SK-N-SH treated with all-trans-retinoic acid at 6 μM for 48 hours (cell line): ENCODE measurements around the gene NIFK.

Experiments used
- ATAC-seq: fragments of 200-7000 bp; cut with Tn5 transposase; 3 replicates; pipeline ENCODE4 v1.9.1; 2020; ENCODE audit warnings: mild to moderate bottlenecking, moderate library complexity
- BACH2 ChIP-seq: fragments of 250-450 bp; sonication (Bioruptor Pico); IDR thresholded peaks from 2 replicates; pipeline ENCODE4 v1.9.0; 2021; ENCODE audit warnings: mild to moderate bottlenecking, borderline replicate concordance
- CREB5 ChIP-seq: fragments of 250-450 bp; sonication (Bioruptor Pico); IDR thresholded peaks from 2 replicates; pipeline ENCODE4 v1.5.1; 2020; ENCODE audit warnings: low read depth, mild to moderate bottlenecking, moderate library complexity
- CSDC2 ChIP-seq: fragments of 250-450 bp; sonication (Bioruptor Pico); IDR thresholded peaks from 2 replicates; pipeline ENCODE4 v1.5.0; 2020; ENCODE audit warnings: mild to moderate bottlenecking, moderate library complexity
- CSRNP3 ChIP-seq: fragments of 250-450 bp; sonication (Bioruptor Pico); IDR thresholded peaks from 2 replicates; pipeline ENCODE4 v1.5.1; 2021; ENCODE audit warnings: mild to moderate bottlenecking, moderate library complexity
- ESRRG ChIP-seq: fragments of 250-450 bp; sonication (Bioruptor Pico); IDR thresholded peaks from 2 replicates; pipeline ENCODE4 v1.6.1; 2021; ENCODE audit warnings: mild to moderate bottlenecking
- GLIS3 ChIP-seq: fragments of 250-450 bp; sonication (Bioruptor Pico); IDR thresholded peaks from 2 replicates; pipeline ENCODE4 v1.5.0; 2020; ENCODE audit warnings: mild to moderate bottlenecking, moderate library complexity
- ISL1 ChIP-seq: fragments of 250-450 bp; sonication (Bioruptor Pico); IDR thresholded peaks from 2 replicates; pipeline ENCODE4 v2.1.2; 2022; ENCODE audit warnings: mild to moderate bottlenecking, moderate library complexity
- OSR1 ChIP-seq: fragments of 250-450 bp; sonication (Bioruptor Pico); IDR thresholded peaks from 2 replicates; pipeline ENCODE4 v1.8.0; 2022; ENCODE audit warnings: moderate library complexity, mild to moderate bottlenecking, inconsistent platforms
- PATZ1 ChIP-seq: fragments of 250-450 bp; sonication (Bioruptor Pico); IDR thresholded peaks from 2 replicates; pipeline ENCODE4 v1.8.0; 2020; ENCODE audit warnings: mild to moderate bottlenecking, moderate library complexity, borderline replicate concordance
- POU6F1 ChIP-seq: fragments of 250-450 bp; sonication (Bioruptor Pico); IDR thresholded peaks from 2 replicates; pipeline ENCODE4 v1.8.0; 2021; ENCODE audit warnings: low read depth, mild to moderate bottlenecking, moderate library complexity, borderline replicate concordance
- RARB ChIP-seq: fragments of 250-450 bp; sonication (Bioruptor Pico); IDR thresholded peaks from 2 replicates; pipeline ENCODE4 v1.8.0; 2021; ENCODE audit warnings: mild to moderate bottlenecking, moderate library complexity
- SNAI2 ChIP-seq: fragments of 250-450 bp; sonication (Bioruptor Pico); IDR thresholded peaks from 2 replicates; pipeline ENCODE4 v1.5.0; 2020; ENCODE audit warnings: mild to moderate bottlenecking, moderate library complexity
- TCF4 ChIP-seq: fragments of 250-450 bp; sonication (Bioruptor Pico); IDR thresholded peaks from 2 replicates; pipeline ENCODE4 v1.8.0; 2021; ENCODE audit warnings: mild to moderate bottlenecking, moderate library complexity, borderline replicate concordance
- TOX ChIP-seq: fragments of 250-450 bp; sonication (Bioruptor Pico); IDR thresholded peaks from 2 replicates; pipeline ENCODE4 v1.8.0; 2021; ENCODE audit warnings: mild to moderate bottlenecking, moderate library complexity, borderline replicate concordance
- TSHZ2 ChIP-seq: fragments of 250-450 bp; sonication (Bioruptor Pico); IDR thresholded peaks from 2 replicates; pipeline ENCODE4 v1.5.0; 2020; ENCODE audit warnings: mild to moderate bottlenecking, moderate library complexity
- ZC3H10 ChIP-seq: fragments of 250-450 bp; sonication (Bioruptor Pico); IDR thresholded peaks from 2 replicates; pipeline ENCODE4 v1.5.1; 2021; ENCODE audit warnings: mild to moderate bottlenecking, moderate library complexity
- ZFP3 ChIP-seq: fragments of 250-450 bp; sonication (Bioruptor Pico); IDR thresholded peaks from 2 replicates; pipeline ENCODE4 v1.5.0; 2020; ENCODE audit warnings: mild to moderate bottlenecking, moderate library complexity
- ZFP30 ChIP-seq: fragments of 450-650 bp; formaldehyde crosslinking; IDR thresholded peaks from 2 replicates; pipeline ENCODE4 v1.5.0; 2022; ENCODE audit warnings: mild to moderate bottlenecking, moderate library complexity
- ZNF565 ChIP-seq: fragments of 450-650 bp; formaldehyde crosslinking; conservative IDR thresholded peaks from 2 replicates; pipeline ENCODE4 v1.5.0; 2020; ENCODE audit warnings: low read depth, mild to moderate bottlenecking, moderate library complexity
- ZNF70 ChIP-seq: fragments of 450-650 bp; formaldehyde crosslinking; IDR thresholded peaks from 2 replicates; pipeline ENCODE4 v1.5.0; 2020; ENCODE audit warnings: mild to moderate bottlenecking, moderate library complexity
- ZNF8 ChIP-seq: fragments of 450-650 bp; formaldehyde crosslinking; IDR thresholded peaks from 2 replicates; pipeline ENCODE4 v1.5.0; 2020; ENCODE audit warnings: mild to moderate bottlenecking, moderate library complexity

NIFK gene

GRCh38 chr2:121736462-121737336, at the start of gene NIFK:
TSS of gene NIFK (minus strand) at chr2:121736875. CDS start at chr2:121736850, 25 bp downstream.
- no peak for TF ChIP-seq ISL1
- 0 out of 2 replicates have a peak, but pooled peaks have one; percentile 44 for TF ChIP-seq ZFP3 (CRISPR knock-in tag)
- ATAC-seq, result peak; percentile 98

- no peak for TF ChIP-seq ZC3H10
- no peak for TF ChIP-seq ZNF565 (CRISPR knock-in tag)
- no peak for TF ChIP-seq ZFP30 (CRISPR knock-in tag)
- no peak for TF ChIP-seq TSHZ2
- no peak for TF ChIP-seq ZFP3 (CRISPR knock-in tag)
- TF ChIP-seq CSDC2 (CRISPR knock-in tag), result no peak
- no peak for TF ChIP-seq ISL1
- no peak for TF ChIP-seq CREB5
- no peak for TF ChIP-seq OSR1 (CRISPR knock-in tag)
- TF ChIP-seq RARB (CRISPR knock-in tag), result no peak
- no peak for TF ChIP-seq POU6F1 (CRISPR knock-in tag)
- TF ChIP-seq SNAI2 (CRISPR knock-in tag), result no peak
- no peak for TF ChIP-seq ESRRG (CRISPR knock-in tag)
- TF ChIP-seq GLIS3, result no peak
- TF ChIP-seq BACH2 (CRISPR knock-in tag), result no peak
- TF ChIP-seq ZNF8 (CRISPR knock-in tag), result no peak
- no peak for TF ChIP-seq CSRNP3
- TF ChIP-seq TCF4 (CRISPR knock-in tag), result no peak
- TF ChIP-seq TOX (CRISPR knock-in tag), result no peak
- ATAC-seq, result no peak
Observed at GRCh38 chr2:121783180-121783579, 46.5 kb upstream of the NIFK start.

- TF ChIP-seq TOX (CRISPR knock-in tag) (no peak), GLIS3 (no peak), ZFP30 (CRISPR knock-in tag) (no peak)
- TF ChIP-seq, all 23 proteins: peak for 0
- ATAC-seq, result no peak
Observed at GRCh38 chr2:121778741-121779487, 42.2 kb upstream of the NIFK start.

- no peak for ATAC-seq
- TF ChIP-seq TSHZ2 (no peak), TOX (CRISPR knock-in tag) (no peak), ZNF8 (CRISPR knock-in tag) (no peak), PATZ1 (CRISPR knock-in tag) (no peak), ZNF70 (CRISPR knock-in tag) (no peak), ISL1 (0 out of 2 replicates have a peak, but pooled peaks have one; percentile 9), ZNF565 (CRISPR knock-in tag) (no peak), BACH2 (CRISPR knock-in tag) (no peak)
- TF ChIP-seq, all 23 proteins: peak for 1
Observed at GRCh38 chr2:121777699-121778058, 41.0 kb upstream of the NIFK start.
